HG02870 (cell line): ENCODE data around the gene ZNF488.

ENCODE experiments used
- ATAC-seq: cut with Tn5 transposase; IDR thresholded peaks from one replicate; pipeline ENCODE4 v1.9.1; 2021; ENCODE audit warnings: mild to moderate bottlenecking, moderate library complexity; ENCODE audit not compliant: unreplicated experiment

Gene ZNF488

DNA sequence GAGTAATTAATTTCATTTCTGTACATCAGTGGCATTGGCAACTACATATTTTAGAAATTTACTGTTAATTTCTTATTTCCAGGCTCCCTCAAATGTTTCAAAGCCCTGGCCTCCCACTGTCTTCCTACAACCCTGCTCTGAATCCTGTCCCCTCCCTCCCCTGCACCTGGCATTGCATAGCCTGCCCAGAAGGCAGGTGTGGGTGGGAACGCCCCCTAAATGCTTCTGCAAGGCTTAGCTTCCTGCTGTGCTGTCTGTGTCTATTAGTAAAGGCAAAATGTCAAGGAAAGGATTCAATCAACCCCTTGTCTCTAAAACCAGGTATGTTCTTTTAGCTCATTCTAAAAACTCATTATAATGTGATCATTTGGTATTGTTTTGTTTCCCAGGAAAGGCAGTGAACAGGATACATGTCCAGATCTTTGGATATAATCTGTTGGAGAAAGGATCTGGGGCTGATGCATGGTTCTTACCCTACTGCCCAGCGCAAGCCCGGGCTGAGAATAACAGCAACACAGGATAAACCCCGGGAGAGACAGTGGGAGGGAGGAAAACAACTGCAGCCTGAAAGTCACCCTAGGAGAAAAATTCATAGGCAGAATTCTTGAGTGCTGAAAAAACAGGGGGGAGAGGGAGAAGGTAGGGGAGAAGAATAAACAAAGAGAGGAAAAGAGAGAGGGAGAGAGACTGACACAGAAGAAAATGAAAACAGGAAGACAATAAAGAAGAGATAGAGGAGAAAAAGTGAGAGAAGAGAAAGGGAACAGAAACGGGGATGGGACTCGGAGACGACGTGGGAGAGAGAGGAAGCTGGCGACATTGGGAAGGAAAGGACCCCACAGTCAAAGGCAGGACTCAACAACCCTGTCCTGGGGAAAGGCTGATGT lies 589 bp downstream of the ZNF488 start:
- no peak for ATAC-seq

DNA sequence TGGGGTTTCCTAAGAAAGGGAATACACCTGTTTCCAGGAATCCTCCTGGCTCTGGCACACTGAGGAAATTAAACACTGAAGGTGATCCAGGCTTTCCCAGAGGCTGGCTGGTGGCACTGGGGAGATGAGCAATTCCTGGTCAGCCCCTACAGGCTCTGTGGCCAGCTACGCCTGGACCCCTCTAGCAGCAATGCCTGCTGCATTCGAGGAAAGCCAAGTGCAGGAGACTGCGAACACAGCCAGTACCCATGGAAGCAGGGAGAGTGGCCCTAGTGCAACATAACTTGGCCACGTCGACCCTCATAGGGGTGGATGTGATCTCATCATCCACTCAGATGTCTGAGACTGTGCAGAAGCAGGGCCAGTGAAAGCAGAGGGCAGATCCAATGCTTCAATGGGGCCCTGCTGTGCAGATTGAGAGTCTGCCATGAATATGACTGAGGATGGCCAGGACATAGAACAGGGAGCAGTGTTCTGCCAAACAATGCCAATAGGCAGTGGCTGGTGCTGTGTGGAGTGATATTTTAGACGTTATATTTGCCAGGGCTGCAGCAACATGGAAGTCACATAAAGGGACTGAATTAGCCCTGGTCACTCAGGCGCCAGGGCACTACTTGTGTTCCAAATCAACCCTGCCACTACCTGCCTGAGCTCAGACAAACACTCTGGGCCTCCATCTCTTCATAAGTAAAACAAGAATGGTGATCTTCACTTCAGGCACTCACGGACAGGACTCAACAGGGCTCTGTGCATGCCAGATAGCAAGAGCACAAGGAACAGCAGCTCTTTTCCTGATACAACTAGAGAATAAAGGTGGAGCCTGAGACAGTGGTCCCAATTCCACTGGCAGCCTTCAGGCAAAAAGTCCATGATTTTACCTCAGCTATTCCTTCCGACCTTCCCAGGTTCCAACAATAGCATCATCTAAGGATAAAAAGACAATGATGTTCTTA lies 2.4 kb downstream of the ZNF488 start:
- no peak for ATAC-seq

DNA sequence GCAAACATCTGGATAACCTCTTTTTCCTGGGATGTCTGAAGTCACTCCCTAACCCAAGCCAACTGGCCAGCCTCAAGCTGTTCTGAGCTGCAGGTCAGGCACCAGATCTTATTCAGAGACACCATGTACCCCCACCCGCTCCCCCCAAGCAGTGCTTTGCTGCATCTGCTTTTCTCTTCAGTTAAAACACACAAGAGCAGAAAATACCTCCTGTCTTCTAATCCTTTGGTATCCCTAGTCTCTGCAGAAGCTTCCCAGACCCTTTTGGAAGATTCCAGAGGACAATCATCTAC lies 3.0 kb downstream of the ZNF488 start:
- no peak for ATAC-seq

DNA sequence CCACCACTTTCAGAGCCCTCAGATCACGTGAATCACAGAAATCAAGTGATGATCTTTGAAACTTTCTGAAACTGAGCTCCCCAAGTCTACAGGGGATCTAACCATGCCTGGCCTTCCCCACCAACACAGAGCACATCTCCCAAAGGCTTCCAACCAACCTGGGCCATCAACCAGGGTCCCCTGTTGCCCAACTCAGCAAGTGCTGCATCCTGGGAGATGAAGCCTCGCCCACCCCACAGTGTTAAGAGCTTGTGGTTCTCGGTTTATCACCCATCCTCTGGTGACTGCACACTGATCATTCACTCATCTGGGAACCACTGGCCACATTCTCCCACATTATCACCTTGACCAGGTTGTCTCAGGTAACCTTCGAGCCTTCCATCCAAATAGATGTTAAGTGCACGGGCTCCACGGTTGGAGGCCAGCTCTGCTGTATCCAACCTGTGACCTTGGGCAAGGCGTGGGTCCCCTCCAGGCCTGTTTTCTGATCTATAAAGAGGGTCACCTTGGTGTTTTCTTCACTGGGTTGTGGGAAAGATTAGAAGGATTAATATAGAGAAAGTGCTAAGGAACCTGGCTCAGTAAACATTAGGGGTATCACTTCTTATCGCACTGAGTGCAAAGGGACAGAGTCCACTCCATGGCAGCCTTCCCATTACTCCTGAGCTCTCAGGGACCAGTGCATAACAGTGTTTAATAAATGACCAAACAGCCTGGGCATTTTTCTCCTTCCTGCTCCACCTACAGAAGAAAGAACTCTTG lies 3.6 kb downstream of the ZNF488 start:
- no peak for ATAC-seq

DNA sequence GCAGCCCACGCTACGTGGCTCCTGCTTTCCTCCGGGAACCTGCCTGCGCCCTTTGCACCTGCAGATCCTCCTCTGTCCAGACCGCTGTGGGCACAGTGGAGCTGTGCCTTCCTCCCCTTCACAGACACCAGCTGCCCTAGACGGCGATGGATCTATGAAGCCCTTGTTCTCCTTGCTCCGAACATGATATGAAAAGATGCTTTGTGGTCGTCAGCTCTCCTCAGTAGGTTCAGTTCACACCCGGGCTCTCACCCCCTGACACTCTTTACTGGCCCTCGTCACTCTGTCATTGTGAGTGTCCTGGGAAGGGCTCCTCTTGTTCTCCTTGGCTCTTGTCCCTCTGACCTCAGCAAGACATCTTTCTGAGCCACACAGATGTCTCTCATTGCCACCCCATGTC lies 4.2 kb downstream of the ZNF488 start:
- no peak for ATAC-seq

DNA sequence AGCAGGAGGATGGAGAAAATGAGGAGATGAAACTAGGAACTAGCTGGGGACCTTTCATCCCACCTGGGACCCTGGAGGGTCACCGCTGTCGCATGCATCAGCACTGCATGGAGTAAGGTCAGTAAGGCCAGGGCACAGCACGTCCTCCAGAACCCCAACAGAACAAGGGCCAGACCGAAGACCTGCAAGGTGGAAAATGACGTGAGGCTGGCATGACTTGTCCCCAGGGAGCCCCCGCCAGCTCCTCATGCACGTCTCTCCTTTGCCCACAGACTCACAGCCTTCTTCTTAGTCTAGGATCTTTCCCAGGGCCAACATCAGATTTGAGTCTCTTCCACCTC lies 4.7 kb downstream of the ZNF488 start:
- ATAC-seq, result no peak

DNA sequence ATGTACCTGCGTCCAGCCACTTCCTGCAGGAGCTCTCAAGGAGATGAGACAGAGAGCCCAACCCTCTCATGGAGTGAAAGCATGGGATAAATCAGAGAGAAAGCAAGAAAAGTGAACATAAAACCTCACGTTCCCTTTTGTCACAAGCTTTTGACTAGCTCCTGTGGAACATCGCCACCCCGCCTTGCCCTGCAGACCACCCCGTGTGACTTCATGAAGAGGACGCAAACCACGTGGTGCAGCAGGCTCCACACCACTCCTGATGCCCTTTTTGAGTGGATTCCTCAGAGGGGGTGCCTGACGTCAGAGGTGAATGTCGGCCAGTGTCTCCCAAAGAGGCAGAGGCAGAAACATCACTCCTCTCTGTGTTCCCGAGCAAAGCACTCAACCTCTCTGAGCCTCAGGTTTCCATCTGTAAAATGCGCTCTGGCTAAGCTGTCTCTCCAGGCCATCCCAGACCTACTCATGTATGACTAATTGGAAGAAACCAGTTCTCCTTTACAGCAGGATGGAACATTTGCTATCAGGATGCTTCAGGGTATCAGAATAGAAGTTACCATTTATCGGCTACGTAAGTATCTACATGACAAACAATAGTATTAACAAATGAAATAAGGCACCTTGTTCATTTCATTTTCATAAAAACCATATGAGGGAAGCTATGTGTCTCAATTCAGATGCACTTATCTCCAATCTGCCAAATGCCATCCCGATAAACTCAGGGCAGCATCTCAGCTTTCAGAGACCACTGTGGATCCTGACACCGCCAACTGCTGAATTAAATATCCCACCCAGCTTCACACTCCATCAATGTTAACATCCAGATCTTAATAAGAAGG lies 5.3 kb downstream of the ZNF488 start:
- ATAC-seq, result no peak

DNA sequence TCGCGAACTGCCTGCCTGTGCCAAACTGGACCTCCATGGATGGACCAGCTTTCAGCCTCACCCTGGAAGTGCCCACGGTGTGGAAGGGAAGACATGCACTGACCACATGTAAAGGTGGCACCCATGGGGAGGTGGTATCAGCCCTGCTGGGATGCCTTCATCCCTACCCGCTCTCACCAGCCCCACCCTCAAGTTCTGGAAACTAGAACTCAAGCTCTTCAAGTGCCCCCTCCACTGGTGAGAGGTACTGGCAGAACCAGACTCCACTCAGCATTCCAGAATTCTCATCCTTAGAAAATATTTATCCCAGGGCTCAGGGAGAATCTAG lies 5.9 kb downstream of the ZNF488 start:
- ATAC-seq, result no peak

DNA sequence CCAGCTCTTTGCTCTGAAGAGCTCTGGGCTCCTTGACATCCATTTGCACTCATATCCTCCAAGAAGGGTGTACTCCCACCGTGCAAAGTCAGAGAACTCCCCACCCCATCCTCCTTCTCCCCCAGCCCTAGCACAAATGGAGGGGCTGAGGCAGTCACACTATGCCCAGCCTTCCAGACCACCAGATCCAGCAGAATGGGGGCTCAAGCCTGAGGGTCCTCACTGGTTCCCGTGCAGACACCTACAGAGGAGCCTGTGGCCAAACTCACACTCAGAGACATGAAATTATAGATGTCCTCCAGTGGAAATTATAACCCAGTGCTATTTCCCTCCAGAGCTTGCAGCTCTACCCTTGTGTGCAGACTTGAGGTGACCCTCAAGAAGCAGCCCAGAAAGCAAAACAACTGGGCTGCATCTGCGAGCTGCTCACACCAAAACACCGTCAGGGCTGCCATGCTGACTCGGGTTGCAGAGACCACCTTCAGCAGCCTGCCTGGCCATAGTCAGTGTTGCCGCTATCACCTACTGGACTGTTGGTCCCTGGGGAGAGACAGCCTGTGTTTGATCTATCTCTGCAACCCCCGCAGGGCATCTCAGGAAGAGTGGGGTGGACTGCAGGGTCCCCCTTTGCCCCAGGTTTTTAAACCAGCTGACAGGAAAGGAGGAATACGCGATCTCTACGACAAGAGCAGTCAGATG lies 7.4 kb downstream of the ZNF488 start:
- ATAC-seq, result no peak

DNA sequence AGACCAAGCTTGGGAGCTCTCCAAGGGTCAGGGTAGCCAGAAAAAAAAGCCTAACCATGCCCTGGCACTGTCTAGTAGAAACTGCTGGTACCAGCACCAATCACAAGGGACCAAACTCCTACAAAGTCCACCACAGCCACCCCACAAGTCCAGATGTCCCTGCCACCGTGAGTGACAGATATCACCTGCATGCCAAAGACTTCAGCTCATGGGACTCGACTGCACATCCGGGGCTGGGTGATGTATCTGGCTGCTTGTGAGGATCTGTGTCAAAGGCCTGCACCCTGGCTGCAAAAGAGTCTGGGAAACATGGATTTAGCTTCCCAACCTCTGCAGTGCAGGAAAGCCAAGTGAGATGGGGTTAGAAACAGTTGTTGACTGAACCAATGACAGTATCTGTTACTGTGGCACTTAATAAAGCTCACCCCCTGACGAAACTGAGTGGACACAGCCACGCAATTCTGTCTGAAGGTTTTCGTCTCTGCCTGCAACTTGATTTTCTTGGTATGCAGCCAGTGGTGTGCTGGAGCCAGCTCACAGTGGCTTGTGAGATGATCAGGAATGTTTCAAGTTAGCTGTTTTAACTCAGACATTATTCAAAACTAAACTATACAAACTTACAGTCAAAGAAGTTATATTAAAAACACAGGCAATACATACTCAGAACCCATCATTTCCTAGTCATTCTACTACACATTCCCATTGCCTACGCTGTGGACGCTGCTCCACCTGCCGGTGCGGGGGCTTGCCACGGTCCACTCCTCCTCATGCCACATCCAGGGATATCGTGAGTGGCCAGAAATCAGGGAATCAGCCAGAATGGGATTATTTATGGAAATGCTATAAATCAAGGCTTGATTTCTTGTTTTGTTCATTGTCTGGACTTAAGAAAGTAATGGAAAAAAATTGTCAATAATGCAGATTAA lies 9.2 kb downstream of the ZNF488 start:
- ATAC-seq, result no peak

DNA sequence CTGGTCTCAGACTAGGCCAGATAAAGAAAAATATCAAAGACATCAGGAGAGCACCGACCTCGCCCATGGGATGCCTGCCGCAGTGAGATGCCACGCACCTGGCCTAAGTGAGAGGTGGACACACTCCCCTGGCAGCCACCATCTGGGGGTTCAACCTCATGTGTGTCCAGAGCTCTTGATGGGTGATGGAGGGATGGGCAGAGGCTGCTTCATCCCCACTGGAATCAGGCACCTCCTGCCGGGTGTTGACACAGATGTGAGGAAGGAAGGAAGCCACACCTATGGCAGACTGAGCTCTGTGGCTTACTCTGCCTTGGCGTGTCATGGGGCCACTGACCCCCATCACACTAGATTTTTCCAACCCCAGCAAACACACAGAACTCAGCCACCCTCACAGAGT lies 11.4 kb downstream of the ZNF488 start:
- no peak for ATAC-seq

DNA sequence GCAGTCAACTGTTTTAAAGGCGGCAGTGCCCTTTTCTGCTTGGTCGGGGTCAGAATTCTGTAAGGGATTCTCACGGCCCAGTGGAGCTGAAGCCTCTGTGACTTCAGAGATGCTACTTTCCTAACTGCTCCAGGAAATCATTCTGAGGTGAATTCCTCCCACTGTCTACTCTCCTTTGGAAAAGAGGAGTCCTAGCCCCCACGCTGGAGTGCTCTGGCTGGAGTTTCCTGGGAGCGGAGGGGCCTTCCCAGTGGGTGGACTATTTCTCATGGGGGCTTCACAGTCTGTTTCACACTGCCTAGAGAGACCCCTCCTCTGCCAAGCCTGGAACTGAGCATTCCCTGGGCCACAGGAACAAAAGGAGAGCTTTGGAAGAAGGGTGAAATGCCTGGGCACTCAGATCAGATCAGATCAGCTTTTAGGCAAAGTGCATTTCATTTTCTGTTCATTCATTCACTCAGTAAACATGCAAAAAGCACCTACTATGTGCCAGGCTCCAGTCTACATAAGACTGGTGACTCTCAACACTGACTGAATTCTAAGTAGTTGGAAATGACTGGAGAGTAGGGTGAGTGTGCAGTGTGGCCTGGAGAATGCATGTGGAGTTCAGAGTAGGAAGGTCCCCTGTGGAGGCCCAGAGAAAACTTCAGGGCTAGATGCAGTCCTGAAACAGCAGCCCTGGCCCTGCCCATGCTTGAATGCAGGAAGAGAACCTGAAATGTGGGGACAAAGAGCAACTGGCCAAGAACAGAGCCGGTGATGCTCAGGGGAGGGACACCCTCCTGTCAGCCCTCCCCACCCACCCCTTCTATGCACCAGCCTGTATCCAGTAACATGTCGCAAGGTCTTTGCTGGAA lies 12.2 kb downstream of the ZNF488 start:
- ATAC-seq, result no peak

DNA sequence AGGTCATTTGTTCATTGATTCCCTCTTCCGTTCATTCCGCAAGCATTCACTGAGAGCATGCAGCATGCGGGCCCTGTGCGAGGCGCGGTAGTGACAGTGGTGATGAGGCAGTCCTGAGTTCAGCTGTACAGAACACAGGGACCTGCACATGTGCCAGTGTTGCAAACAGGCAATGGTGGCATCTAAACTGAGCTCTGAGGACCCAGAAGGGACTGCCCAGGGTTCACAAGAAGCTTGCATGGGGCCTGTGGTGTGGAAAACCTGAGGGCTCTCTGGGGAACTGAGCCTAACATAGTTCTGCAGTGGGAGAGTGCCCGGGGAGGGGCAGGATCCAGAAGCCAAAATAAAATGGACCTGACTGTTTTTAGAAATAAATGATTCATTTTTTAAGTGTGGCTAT lies 13.2 kb downstream of the ZNF488 start:
- ATAC-seq, result no peak

DNA sequence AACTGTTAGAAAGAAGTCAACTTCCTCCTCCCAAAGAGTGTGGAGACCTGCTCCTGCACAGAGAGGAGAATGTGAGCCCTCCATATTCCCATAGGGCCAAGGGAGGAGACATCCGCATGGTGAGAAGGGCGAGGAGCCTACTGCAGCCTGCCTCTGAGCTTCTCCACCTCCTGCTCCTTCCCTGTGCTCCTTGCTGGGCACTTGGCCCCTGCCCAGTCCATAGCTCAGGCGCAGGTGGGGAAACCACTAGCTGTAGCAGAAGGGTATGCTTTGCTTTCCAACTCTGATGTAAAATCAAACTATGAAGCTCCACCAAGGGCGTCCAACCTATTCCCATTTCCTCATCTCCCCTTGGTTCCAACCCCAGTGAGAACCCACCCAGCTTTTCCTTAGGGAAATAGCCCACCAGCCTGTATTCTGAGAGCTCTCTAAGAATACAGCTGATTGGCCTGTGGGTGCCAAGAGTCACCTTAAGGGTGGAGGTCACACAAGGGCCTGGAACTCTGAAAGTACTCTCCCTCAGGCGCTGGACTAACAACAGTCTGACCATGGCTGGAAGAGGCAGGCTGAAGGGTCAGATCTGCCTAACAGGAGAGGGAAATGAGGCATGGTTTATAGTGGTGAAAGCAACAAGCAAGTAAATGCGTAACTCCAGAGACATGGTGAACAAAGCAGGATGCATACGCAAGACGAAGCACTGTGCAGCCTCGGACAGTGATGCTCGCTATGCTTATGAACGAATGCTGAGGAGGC lies 13.9 kb downstream of the ZNF488 start:
- no peak for ATAC-seq

DNA sequence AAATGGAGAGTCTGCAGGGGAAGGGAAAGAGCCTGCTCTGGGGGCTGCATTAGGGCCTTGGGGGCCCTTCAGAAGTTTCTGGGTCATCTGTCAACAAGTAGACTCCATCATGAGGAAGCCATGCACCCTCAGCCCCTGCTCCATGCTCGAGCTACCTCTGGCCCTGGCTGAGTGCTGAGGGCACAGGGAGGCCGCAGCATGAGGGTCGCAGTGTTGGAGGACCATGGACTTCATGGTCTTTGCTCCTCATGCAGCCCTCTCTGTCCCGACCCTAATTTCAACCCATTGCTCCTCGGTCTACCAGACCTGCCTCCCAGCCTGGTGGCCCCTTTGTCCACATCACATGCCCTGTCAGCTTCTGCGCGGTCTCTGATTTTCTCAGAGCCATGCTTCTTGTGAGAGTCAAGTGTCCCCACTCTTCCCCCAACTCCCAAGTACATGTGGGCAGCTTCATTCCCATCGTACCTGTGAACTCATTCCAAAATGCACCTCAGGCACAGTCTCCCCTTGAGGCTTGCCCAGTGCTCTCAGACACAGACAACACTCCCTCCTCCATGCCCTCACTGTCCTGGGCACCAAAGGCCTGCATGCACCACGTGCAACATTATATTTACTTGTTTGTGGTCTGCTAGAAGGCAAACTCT lies 14.7 kb downstream of the ZNF488 start:
- ATAC-seq, result no peak

DNA sequence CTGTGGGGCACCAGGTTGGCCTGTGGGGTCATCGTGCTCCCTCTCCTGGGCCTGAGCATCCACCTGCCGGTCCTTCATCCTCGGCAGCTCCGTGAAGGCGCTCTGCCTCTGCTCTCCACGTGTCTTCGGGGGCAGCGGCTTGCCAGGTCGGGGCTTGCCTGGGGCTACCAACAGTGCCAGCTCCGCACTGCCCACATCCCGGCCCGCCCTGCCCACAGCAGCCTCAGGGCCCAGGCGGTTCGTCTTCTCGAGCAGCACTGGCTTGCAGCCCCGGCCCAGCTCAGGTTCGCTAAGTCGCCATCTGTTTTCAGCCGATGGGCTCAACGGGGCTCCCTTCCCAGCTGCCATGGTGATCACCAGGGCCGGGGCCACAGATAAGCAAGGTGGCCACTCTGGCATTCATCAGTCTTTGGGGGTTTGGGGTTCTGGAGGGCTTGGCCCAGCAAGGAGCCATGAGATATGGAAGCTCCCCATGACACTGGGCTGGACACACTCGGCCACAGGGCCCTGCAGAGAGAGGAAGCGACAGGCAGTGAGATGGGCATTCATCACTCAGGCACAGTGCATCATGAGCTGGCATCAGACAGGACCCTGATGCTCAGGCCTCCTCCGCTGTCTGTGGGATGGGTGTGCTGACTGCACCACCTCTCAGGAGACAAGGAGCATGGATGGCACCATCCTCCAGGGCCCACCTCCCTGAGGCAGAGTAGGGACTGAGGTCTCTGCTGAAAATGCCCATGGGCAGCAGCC lies 15.5 kb downstream of the ZNF488 start:
- ATAC-seq, result no peak
